ENCODE measurements around the gene HUNK.

The HUNK gene

DNA sequence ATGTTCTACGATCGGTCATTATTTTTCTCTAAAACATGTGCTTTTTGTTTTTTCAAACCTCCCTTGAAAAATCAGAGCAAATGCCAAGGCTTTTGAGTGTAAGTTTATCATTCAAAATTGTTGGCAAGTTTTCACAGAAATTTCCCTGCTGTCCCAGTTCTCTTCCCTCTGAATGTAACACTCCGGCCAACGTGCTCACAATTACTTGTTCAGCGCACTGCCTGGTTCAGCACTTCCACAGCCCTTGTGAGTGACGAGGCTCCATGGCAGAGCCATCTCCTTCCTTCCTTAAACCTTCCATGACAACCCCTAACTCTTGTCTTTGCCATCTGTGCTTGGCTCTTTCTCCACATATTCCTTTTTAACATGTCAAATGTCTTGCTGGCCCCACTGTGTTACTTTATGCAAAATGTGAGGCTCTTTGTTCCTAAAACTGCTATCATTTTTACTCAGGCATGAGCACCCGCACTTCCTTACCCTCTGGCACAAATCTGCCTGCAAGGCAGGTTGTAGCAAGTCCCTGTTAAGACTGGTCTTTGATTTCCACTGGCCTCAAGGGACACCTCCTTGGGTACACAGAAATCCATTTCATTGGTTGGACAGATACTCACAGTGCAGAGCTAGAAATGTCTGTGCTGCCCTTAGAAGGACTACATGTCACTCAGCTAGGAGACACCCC, 142.8 kb downstream of the HUNK start:
- H2AFZ ChIP-seq (ENCODE audit: low read depth), result no peak overlapping the region
- no peak overlapping the region for H3K4me2 ChIP-seq
- no peak overlapping the region for H3K4me3 ChIP-seq (IDR thresholded peaks at IDR 0.05; ENCODE audit: insufficient read depth, low read depth, low read length)
- TF ChIP-seq, protein P1, sequence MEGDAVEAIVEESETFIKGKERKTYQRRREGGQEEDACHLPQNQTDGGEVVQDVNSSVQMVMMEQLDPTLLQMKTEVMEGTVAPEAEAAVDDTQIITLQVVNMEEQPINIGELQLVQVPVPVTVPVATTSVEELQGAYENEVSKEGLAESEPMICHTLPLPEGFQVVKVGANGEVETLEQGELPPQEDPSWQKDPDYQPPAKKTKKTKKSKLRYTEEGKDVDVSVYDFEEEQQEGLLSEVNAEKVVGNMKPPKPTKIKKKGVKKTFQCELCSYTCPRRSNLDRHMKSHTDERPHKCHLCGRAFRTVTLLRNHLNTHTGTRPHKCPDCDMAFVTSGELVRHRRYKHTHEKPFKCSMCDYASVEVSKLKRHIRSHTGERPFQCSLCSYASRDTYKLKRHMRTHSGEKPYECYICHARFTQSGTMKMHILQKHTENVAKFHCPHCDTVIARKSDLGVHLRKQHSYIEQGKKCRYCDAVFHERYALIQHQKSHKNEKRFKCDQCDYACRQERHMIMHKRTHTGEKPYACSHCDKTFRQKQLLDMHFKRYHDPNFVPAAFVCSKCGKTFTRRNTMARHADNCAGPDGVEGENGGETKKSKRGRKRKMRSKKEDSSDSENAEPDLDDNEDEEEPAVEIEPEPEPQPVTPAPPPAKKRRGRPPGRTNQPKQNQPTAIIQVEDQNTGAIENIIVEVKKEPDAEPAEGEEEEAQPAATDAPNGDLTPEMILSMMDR (conservative IDR thresholded peaks at IDR 0.05; ENCODE audit: low read depth, low read length), result no peak
- H3K27ac ChIP-seq, result no peak overlapping the region
- no peaks in the 10 kb centered on the region for H3K36me3 ChIP-seq (ENCODE audit: insufficient read depth)
- no peak overlapping the region for H3K9ac ChIP-seq
- no peaks in the 10 kb centered on the region for H4K20me1 ChIP-seq (ENCODE audit: insufficient read depth)
- no peaks in the 10 kb centered on the region for H3K79me2 ChIP-seq (ENCODE audit: insufficient read depth, low read depth)
- H3K4me1 ChIP-seq (ENCODE audit: low read depth, poor library complexity, severe bottlenecking), result no peaks in the 10 kb centered on the region
- H3K27me3 ChIP-seq (ENCODE audit: insufficient read depth, low read depth), result no peaks in the 10 kb centered on the region

GRCh38 chr21:32018381-32018780, 145.6 kb downstream of the HUNK start:
- Histone ChIP-seq H4K20me1 (ENCODE audit: insufficient read depth) (no peaks in the 10 kb centered on the region), H3K27me3 (ENCODE audit: insufficient read depth, low read depth) (no peaks in the 10 kb centered on the region), H3K4me1 (ENCODE audit: low read depth, poor library complexity, severe bottlenecking) (no peaks in the 10 kb centered on the region), H2AFZ (ENCODE audit: low read depth) (no peak overlapping the region), H3K4me3 (IDR thresholded peaks at IDR 0.05; ENCODE audit: insufficient read depth, low read depth, low read length) (no peak overlapping the region), H3K79me2 (ENCODE audit: insufficient read depth, low read depth) (no peaks in the 10 kb centered on the region), H3K9ac (no peak overlapping the region), H3K27ac (no peak overlapping the region), H3K36me3 (ENCODE audit: insufficient read depth) (no peaks in the 10 kb centered on the region), H3K4me2 (no peak overlapping the region)
- TF ChIP-seq, protein P1 (conservative IDR thresholded peaks at IDR 0.05; ENCODE audit: low read depth, low read length), result no peak

- Histone ChIP-seq H3K27me3 (ENCODE audit: insufficient read depth, low read depth) (no peaks in the 10 kb centered on the region), H2AFZ (ENCODE audit: low read depth) (no peak overlapping the region)
- TF ChIP-seq, protein P1 (conservative IDR thresholded peaks at IDR 0.05; ENCODE audit: low read depth, low read length), result no peak
Measured at GRCh38 chr21:32020564-32020963, 147.7 kb downstream of the HUNK start.

GRCh38 chr21:32021319-32021994, 148.6 kb downstream of the HUNK start:
- Histone ChIP-seq H3K4me1 (ENCODE audit: low read depth, poor library complexity, severe bottlenecking) (no peaks in the 10 kb centered on the region), H3K4me3 (IDR thresholded peaks at IDR 0.05; ENCODE audit: insufficient read depth, low read depth, low read length) (no peak overlapping the region), H3K9ac (no peak overlapping the region), H2AFZ (ENCODE audit: low read depth) (no peak overlapping the region), H3K27ac (no peak overlapping the region), H3K79me2 (ENCODE audit: insufficient read depth, low read depth) (no peaks in the 10 kb centered on the region), H3K27me3 (ENCODE audit: insufficient read depth, low read depth) (no peaks in the 10 kb centered on the region), H4K20me1 (ENCODE audit: insufficient read depth) (no peaks in the 10 kb centered on the region), H3K4me2 (no peak overlapping the region), H3K36me3 (ENCODE audit: insufficient read depth) (no peaks in the 10 kb centered on the region)
- TF ChIP-seq, protein P1 (conservative IDR thresholded peaks at IDR 0.05; ENCODE audit: low read depth, low read length), result no peak

More at GRCh38 chr21:32020564-32020963, 147.7 kb downstream of the HUNK start:
- Histone ChIP-seq H3K27ac (no peak overlapping the region), H3K36me3 (ENCODE audit: insufficient read depth) (no peaks in the 10 kb centered on the region), H3K4me3 (IDR thresholded peaks at IDR 0.05; ENCODE audit: insufficient read depth, low read depth, low read length) (no peak overlapping the region), H3K9ac (no peak overlapping the region), H3K79me2 (ENCODE audit: insufficient read depth, low read depth) (no peaks in the 10 kb centered on the region), H3K4me1 (ENCODE audit: low read depth, poor library complexity, severe bottlenecking) (no peaks in the 10 kb centered on the region), H3K4me2 (no peak overlapping the region), H4K20me1 (ENCODE audit: insufficient read depth) (no peaks in the 10 kb centered on the region)
